HL-60 (cell line): ENCODE results near the gene FGB.

Experiments
- GABPA ChIP-seq: IDR thresholded peaks from 2 replicates; pipeline ENCODE4 v1.6.1; 2012; ENCODE audit warnings: low read depth
- POLR2AphosphoS5 ChIP-seq: IDR thresholded peaks from 2 replicates; pipeline ENCODE4 v1.6.1; 2012; ENCODE audit warnings: low read depth
- SPI1 ChIP-seq: IDR thresholded peaks from 2 replicates; pipeline ENCODE4 v1.6.1; 2012; ENCODE audit warnings: low read depth, mild to moderate bottlenecking, borderline replicate concordance
- TF ChIP-seq, protein P1 (sequence below): IDR thresholded peaks from one replicate; pipeline ENCODE4 v1.5.1; 2011; ENCODE audit warnings: low read length, control low read depth, inconsistent platforms; ENCODE audit not compliant: insufficient read depth
- TF ChIP-seq, protein P2 (sequence below): IDR thresholded peaks from 2 replicates; pipeline ENCODE4 v1.6.1; 2012; ENCODE audit warnings: low read depth; ENCODE audit not compliant: insufficient replicate concordance

DNA sequence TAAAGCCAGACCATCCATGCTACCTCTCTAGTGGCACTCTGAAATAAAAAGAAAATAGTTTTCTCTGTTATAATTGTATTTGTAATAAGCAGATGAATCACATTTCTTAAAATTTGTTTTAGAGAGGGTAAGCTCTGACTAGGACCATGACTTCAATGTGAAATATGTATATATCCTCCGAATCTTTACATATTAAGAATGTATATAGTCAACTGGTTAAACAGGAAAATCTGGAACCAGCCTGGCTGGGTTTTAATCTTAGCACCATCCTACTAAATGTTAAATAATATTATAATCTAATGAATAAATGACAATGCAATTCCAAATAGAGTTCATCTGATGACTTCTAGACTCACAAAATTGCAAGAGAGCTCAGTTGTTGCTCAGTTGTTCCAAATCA lies 1.5 kb downstream of the FGB start:
- TF ChIP-seq, protein P1, sequence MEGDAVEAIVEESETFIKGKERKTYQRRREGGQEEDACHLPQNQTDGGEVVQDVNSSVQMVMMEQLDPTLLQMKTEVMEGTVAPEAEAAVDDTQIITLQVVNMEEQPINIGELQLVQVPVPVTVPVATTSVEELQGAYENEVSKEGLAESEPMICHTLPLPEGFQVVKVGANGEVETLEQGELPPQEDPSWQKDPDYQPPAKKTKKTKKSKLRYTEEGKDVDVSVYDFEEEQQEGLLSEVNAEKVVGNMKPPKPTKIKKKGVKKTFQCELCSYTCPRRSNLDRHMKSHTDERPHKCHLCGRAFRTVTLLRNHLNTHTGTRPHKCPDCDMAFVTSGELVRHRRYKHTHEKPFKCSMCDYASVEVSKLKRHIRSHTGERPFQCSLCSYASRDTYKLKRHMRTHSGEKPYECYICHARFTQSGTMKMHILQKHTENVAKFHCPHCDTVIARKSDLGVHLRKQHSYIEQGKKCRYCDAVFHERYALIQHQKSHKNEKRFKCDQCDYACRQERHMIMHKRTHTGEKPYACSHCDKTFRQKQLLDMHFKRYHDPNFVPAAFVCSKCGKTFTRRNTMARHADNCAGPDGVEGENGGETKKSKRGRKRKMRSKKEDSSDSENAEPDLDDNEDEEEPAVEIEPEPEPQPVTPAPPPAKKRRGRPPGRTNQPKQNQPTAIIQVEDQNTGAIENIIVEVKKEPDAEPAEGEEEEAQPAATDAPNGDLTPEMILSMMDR, result no peak
- TF ChIP-seq GABPA (no peak), POLR2AphosphoS5 (no peak), SPI1 (no peak)
- TF ChIP-seq, protein P2, sequence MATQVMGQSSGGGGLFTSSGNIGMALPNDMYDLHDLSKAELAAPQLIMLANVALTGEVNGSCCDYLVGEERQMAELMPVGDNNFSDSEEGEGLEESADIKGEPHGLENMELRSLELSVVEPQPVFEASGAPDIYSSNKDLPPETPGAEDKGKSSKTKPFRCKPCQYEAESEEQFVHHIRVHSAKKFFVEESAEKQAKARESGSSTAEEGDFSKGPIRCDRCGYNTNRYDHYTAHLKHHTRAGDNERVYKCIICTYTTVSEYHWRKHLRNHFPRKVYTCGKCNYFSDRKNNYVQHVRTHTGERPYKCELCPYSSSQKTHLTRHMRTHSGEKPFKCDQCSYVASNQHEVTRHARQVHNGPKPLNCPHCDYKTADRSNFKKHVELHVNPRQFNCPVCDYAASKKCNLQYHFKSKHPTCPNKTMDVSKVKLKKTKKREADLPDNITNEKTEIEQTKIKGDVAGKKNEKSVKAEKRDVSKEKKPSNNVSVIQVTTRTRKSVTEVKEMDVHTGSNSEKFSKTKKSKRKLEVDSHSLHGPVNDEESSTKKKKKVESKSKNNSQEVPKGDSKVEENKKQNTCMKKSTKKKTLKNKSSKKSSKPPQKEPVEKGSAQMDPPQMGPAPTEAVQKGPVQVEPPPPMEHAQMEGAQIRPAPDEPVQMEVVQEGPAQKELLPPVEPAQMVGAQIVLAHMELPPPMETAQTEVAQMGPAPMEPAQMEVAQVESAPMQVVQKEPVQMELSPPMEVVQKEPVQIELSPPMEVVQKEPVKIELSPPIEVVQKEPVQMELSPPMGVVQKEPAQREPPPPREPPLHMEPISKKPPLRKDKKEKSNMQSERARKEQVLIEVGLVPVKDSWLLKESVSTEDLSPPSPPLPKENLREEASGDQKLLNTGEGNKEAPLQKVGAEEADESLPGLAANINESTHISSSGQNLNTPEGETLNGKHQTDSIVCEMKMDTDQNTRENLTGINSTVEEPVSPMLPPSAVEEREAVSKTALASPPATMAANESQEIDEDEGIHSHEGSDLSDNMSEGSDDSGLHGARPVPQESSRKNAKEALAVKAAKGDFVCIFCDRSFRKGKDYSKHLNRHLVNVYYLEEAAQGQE, result no peak
